OCI-LY1 (cell line): ENCODE measurements around the gene LETM1.

Source experiments
- H2AFZ ChIP-seq: fragments of 200-600 bp; sonication (generic), shearing (Covaris generic); 2 replicates; pipeline ENCODE4 v1.6.0; 2014; ENCODE audit warnings: antibody characterized with exemption, mild to moderate bottlenecking, low read length
- H3F3A ChIP-seq: fragments of 200-600 bp; sonication (generic), shearing (Covaris generic); 2 replicates; pipeline ENCODE4 v1.6.0; 2014; ENCODE audit warnings: mild to moderate bottlenecking, antibody characterized with exemption, low read length, moderate library complexity; ENCODE audit not compliant: insufficient read depth
- H3K27ac ChIP-seq: fragments of 200-600 bp; sonication (generic); 2 replicates; pipeline ENCODE4 v1.5.1; 2014; ENCODE audit warnings: low read length, mixed run types, mild to moderate bottlenecking, low read depth; ENCODE audit not compliant: poor library complexity, severe bottlenecking
- H3K27me3 ChIP-seq: fragments of 200-600 bp; sonication (generic); 2 replicates; pipeline ENCODE4 v1.6.0; 2014; ENCODE audit warnings: antibody characterized with exemption, mild to moderate bottlenecking, low read length, moderate library complexity; ENCODE audit not compliant: insufficient read depth
- H3K36me3 ChIP-seq: fragments of 200-600 bp; sonication (generic); 2 replicates; pipeline ENCODE4 v1.6.1; 2014; ENCODE audit warnings: mild to moderate bottlenecking, antibody characterized with exemption, low read length, moderate library complexity, mixed read lengths; ENCODE audit not compliant: insufficient read depth
- H3K4me1 ChIP-seq: fragments of 200-600 bp; sonication (generic); 2 replicates; pipeline ENCODE4 v1.5.1; 2014; ENCODE audit warnings: mild to moderate bottlenecking, low read length, moderate library complexity; ENCODE audit not compliant: insufficient read depth, severe bottlenecking
- H3K4me2 ChIP-seq: fragments of 200-600 bp; sonication (generic), shearing (Covaris generic); 2 replicates; pipeline ENCODE4 v1.6.1; 2014; ENCODE audit warnings: low read length
- H3K4me3 ChIP-seq: fragments of 200-600 bp; sonication (generic); 2 replicates; pipeline ENCODE4 v1.5.1; 2014; ENCODE audit warnings: low read length, low read depth, mild to moderate bottlenecking, mixed read lengths; ENCODE audit not compliant: poor library complexity, severe bottlenecking
- H3K79me2 ChIP-seq: fragments of 200-600 bp; shearing (Covaris generic); 2 replicates; pipeline ENCODE4 v1.6.1; 2016; ENCODE audit warnings: mixed run types, low read length, mixed read lengths; ENCODE audit not compliant: insufficient read depth
- H3K9ac ChIP-seq: fragments of 200-600 bp; sonication (generic), shearing (Covaris generic); 2 replicates; pipeline ENCODE4 v1.6.1; 2014; ENCODE audit warnings: mild to moderate bottlenecking, low read length, mixed read lengths
- H3K9me2 ChIP-seq: fragments of 200-600 bp; sonication (generic), shearing (Covaris generic); 2 replicates; pipeline ENCODE4 v1.6.1; 2014; ENCODE audit warnings: low read depth, mild to moderate bottlenecking, low read length, mixed read lengths
- H3K9me3 ChIP-seq: fragments of 200-600 bp; shearing (Covaris generic); 2 replicates; pipeline ENCODE4 v1.6.1; 2014; ENCODE audit warnings: low read length, mixed read lengths
- H4K20me1 ChIP-seq: fragments of 200-600 bp; sonication (generic), shearing (Covaris generic); 2 replicates; pipeline ENCODE4 v1.6.0; 2016; ENCODE audit warnings: mild to moderate bottlenecking, low read length; ENCODE audit not compliant: insufficient read depth
- EZH2 ChIP-seq: fragments of 200-600 bp; sonication (generic), shearing (Covaris generic); IDR thresholded peaks from 2 replicates; pipeline ENCODE4 v1.8.0; 2017; ENCODE audit warnings: borderline replicate concordance, mixed run types, mild to moderate bottlenecking, antibody characterized with exemption, low read length, moderate library complexity, mixed read lengths
- TF ChIP-seq, protein P1 (sequence below): fragments of 200-600 bp; sonication (generic), shearing (Covaris generic); IDR thresholded peaks from 2 replicates; pipeline ENCODE4 v1.5.1; 2017; ENCODE audit warnings: mild to moderate bottlenecking, antibody characterized with exemption, low read length, moderate library complexity, mixed read lengths

LETM1 gene

DNA sequence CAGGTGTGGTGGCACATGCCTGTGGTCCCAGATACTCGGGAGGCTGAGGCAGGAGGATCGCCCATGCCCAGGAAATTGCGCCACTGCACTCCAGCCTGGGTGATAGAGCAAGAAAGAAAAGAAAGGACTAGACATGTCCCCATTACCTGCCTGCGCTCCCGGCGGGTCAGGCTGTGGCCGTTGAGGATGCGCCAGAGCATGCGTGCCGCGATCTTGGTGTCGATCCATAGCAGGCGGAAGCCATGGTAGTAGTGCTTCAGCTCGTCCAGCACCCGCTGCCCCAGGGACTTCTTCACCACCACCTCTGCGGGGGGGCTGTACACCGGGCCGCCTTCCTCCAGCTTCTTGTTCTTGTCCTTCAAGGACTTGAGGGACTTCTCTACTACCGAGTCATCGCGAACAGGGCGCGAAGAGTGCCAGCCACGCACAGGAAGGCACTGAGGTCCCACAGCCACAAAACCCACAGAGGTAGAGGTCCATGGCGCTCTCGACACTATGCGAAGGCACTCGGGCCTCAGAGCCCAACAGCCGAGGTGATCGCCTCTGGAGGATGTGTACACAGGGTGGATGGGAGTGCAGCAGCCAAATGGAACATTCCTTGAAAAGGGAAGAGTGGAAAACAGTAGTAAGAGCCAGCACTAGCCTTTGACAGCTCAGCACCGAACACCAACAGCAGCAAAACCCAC is 14.6 kb downstream of the LETM1 start:
- peaks cover 14% of the 10 kb centered on the region for H3K4me1 ChIP-seq
- H4K20me1 ChIP-seq = no peaks in the 10 kb centered on the region
- no peak overlapping the region for H3K4me3 ChIP-seq
- peaks cover 37% of the 10 kb centered on the region for H3K36me3 ChIP-seq
- H3K79me2 ChIP-seq = no peaks in the 10 kb centered on the region
- H3K27me3 ChIP-seq = no peaks in the 10 kb centered on the region
- H3K9me3 ChIP-seq = no peaks in the 10 kb centered on the region
- no peaks in the 10 kb centered on the region for H3F3A ChIP-seq
- H3K4me2 ChIP-seq = no peak overlapping the region
- TF ChIP-seq, protein P1, sequence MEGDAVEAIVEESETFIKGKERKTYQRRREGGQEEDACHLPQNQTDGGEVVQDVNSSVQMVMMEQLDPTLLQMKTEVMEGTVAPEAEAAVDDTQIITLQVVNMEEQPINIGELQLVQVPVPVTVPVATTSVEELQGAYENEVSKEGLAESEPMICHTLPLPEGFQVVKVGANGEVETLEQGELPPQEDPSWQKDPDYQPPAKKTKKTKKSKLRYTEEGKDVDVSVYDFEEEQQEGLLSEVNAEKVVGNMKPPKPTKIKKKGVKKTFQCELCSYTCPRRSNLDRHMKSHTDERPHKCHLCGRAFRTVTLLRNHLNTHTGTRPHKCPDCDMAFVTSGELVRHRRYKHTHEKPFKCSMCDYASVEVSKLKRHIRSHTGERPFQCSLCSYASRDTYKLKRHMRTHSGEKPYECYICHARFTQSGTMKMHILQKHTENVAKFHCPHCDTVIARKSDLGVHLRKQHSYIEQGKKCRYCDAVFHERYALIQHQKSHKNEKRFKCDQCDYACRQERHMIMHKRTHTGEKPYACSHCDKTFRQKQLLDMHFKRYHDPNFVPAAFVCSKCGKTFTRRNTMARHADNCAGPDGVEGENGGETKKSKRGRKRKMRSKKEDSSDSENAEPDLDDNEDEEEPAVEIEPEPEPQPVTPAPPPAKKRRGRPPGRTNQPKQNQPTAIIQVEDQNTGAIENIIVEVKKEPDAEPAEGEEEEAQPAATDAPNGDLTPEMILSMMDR = no peak
- TF ChIP-seq EZH2 = no peak
- no peak overlapping the region for H3K27ac ChIP-seq
- H3K9ac ChIP-seq = no peak overlapping the region
- H3K9me2 ChIP-seq = no peaks in the 10 kb centered on the region
- no peak overlapping the region for H2AFZ ChIP-seq

DNA sequence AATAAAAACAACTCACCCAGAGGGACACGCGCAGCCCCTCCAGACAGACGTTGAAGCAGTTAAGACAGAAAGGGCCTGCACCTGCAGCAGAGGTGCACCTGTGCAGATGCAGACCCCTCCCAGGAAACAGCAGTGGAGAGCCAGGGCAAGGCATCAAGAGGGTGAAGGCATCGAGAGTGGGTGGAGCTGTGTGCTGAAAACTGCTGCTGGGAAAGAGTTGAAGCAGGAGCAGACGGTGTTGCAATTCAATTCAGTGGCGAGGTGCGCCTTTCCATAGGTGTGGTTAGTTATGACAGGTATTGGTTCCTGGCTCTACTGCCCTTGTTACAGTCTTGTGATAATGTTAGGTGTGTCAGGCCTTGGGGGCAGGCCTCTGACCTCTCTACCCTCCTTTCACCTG is 16.7 kb downstream of the LETM1 start:
- no peaks in the 10 kb centered on the region for H3K9me3 ChIP-seq
- no peaks in the 10 kb centered on the region for H3K9me2 ChIP-seq
- H4K20me1 ChIP-seq = no peaks in the 10 kb centered on the region
- H3K36me3 ChIP-seq = peaks cover 48% of the 10 kb centered on the region; the same call in 1 of the 2 replicates
- H3K4me2 ChIP-seq = no peak overlapping the region; the same call in 1 of the 2 replicates
- H3K4me1 ChIP-seq = peaks cover 22% of the 10 kb centered on the region
- no peaks in the 10 kb centered on the region for H3K79me2 ChIP-seq
- no peak overlapping the region for H3K4me3 ChIP-seq
- no peak overlapping the region for H2AFZ ChIP-seq
- no peak overlapping the region; the same call in 1 of the 2 replicates for H3K9ac ChIP-seq
- H3K27me3 ChIP-seq = no peaks in the 10 kb centered on the region
- no peaks in the 10 kb centered on the region for H3F3A ChIP-seq
- no peak for TF ChIP-seq EZH2
- TF ChIP-seq, protein P1 = no peak
- peak overlapping the region; percentile 79 for H3K27ac ChIP-seq

DNA sequence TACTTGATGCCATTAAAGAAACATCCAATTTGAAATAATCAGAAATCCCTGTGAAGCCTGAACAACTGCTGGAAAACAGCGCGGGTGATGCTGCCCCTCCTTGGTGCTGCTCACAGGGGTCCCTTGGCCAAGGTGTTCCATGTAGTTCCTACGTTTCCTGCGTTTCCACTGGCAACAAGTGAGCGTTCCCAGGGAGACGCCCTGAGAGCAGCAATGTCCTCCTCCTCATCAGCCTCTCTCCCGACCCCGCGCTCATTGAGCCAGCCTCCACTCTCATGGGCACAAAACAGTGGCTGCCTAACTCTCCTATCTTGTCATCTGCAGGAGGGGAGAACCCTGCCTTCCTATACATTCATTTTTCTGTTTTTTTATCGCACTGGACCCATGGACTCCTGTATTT is 18.9 kb downstream of the LETM1 start:
- Histone ChIP-seq H3K9ac (no peak overlapping the region), H3K9me2 (no peaks in the 10 kb centered on the region), H2AFZ (no peak overlapping the region), H3K36me3 (peaks cover 53% of the 10 kb centered on the region; the same call in 1 of the 2 replicates), H3K4me1 (peaks cover 38% of the 10 kb centered on the region), H3K4me2 (no peak overlapping the region), H3F3A (no peaks in the 10 kb centered on the region), H3K27me3 (no peaks in the 10 kb centered on the region), H4K20me1 (no peaks in the 10 kb centered on the region), H3K4me3 (no peak overlapping the region), H3K9me3 (no peaks in the 10 kb centered on the region), H3K79me2 (no peaks in the 10 kb centered on the region), H3K27ac (peak overlapping the region; percentile 23)
- TF ChIP-seq EZH2 = no peak
- TF ChIP-seq, protein P1 = no peak
